ENCODE measurements around the gene ATP2C1.

DNA sequence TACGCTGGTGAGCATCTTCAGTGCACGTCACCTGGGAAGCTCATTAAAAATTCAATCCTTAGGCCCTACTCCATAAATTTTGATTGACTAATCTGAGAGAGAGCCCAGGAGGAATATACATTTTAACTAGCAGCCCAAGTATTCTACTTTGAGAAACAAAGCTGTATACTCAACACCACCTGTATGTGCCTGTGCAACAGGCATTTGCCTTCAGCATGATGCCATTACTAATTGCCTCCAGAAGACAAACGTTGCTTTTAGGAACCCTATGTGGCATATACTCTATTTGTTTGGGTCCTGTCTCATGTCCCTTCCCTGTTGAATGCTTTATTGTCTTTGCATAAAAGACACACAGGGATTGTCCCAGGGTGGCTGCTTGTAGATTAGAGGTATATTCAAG lies 125.1 kb downstream of the ATP2C1 start:
- TF ChIP-seq POLR2AphosphoS5 (IDR thresholded peaks at IDR 0.05; ENCODE audit: borderline replicate concordance, low read depth, low read length) (no peak), EZH2 (IDR thresholded peaks at IDR 0.05) (no peak), FOXP2 (optimal IDR thresholded peaks at IDR 0.05; ENCODE audit: control extremely low read depth, extremely low read length, insufficient read depth) (no peak)
